ENCODE measurements around the gene TTLL7. TPM values are rescaled to one million over a fixed set of nuclear protein-coding genes. Genes with fewer than 3 reads are reported as not detected.
"Not testable (repeated sequence)": the region's sequence is repeated elsewhere in the genome, so short reads cannot be mapped to it uniquely, and the experiment has no call there.

The TTLL7 gene
- total RNA-seq, 1 donor from 2014 or later: 11.5 TPM

DNA sequence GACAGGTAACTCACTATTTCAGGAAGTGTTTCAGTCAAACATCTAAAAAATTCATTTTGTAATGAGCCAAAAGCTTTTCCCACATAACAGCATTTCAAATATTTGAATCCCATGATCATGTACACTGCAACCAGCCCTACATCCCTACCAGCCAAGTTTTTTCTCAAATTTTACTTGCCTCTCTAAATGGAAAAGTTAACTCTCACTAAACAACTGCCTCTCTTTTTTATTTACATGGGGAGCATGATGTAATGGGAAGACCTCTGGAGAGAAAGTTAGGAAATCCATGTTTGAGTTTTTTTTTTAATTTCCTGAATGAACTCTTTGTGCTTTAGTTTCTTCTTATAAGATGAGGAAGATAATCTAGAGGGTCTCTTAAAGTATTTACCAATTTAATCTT lies 70.5 kb downstream of the TTLL7 start:
- DNase-seq: no peak

GRCh38 chr1:83927701-83928100 lies 71.2 kb downstream of the TTLL7 start:
- no peak for DNase-seq

- DNase-seq: no peak
Observed at GRCh38 chr1:83927061-83927460, 71.9 kb downstream of the TTLL7 start.

GRCh38 chr1:83923553-83923952 lies 75.4 kb downstream of the TTLL7 start:
- DNase-seq: no peak

DNA sequence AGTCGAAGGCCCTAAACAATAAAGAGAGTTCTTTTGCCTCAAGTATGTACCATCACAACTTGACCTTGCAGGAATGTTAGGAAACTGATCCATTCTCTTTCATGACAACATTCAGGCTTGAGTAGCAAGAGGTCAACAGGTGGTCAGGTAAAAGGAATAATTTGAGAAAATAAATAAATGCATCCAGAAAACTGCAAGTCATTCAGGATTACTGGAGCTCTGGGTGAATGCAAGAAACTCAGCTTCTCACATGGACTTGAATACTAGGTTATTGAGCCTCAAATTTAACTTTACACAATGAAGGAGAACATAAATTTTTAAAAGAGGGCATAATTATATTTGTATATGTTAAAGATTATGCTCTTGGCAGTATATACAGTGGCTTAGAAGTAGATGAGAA lies 76.5 kb downstream of the TTLL7 start:
- no peak for DNase-seq

GRCh38 chr1:83920320-83920719 lies 78.6 kb downstream of the TTLL7 start:
- no peak for DNase-seq

DNA sequence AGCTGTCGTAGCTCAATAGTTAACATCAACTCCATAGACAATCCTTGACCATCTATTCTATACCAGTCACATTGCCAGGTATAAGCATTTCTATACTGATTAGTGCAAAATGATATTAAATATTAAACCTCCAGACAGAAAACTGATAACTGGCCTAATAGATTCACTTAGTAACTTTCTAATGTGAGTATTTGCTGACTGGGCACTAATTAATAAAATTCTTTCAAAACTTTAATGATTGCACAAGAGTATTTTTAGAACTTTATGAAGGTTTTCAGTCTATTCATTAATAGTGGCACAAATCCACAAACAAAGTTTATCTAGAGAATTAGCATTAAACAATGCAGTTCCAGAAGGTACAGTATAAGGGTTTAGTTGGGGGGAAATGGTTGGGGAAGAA lies 79.1 kb downstream of the TTLL7 start:
- DNase-seq: no peak

DNA sequence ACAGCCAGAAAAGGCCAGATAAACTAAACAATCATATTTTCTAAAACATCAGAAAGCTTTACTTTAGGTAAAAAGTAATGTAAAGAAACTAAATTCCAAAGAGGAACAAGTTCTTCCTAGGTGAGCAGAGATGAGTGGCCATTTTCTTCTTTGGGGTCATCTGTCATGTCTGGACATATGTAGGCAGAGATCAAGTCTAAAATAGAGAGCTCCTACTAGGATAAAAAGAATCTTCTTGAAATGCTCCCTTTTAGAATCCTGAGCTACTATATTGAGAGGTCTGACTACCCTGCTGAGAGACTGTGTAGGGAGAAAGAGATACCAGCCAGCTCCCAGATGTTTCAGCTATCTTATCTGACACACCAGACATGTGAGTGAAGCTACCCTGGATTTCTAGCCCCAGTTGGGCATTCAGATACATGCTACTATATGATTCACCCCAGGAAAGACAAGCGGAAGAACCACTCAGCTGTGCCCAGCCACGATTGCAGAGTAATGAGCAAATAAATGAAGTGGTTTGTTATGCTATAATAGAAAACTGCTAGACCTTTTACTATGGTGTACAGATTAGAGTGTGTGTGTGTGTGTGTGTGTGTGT lies 80.1 kb downstream of the TTLL7 start:
- DNase-seq: no peak

GRCh38 chr1:83917959-83918358 lies 81.0 kb downstream of the TTLL7 start:
- no peak for DNase-seq

DNA sequence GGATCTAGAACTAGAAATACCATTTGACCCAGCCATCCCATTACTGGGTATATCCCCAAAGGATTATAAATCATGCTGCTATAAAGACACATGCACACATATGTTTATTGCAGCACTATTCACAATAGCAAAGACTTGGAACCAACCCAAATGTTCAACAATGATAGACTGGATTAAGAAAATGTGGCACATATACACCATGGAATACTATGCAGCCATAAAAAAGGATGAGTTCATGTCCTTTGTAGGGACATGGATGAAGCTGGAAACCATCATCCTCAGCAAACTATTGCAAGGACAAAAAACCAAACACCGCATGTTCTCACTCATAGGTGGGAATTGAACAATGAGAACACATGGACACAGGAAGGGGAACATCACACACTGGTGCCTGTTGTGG lies 82.8 kb downstream of the TTLL7 start:
- not testable (repeated sequence) for DNase-seq

DNA sequence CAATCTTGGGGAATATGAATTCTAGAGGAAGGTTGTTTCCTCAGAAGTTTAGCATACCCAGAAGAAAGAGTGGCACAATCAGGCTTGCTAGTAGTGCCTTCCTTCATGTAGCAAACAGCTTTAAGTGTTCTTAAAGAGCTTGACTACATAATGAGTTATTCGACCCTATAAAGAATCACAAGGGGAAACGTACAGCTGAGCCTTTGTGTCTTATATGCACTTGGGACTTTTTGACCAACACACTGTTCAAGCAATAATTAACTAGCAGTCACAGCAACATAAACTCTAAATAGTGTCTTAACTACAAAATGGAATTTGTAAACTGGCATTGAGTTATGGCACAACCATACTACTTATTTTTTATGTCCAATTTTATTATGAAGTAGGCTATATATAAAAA lies 86.1 kb downstream of the TTLL7 start:
- DNase-seq: no peak

DNA sequence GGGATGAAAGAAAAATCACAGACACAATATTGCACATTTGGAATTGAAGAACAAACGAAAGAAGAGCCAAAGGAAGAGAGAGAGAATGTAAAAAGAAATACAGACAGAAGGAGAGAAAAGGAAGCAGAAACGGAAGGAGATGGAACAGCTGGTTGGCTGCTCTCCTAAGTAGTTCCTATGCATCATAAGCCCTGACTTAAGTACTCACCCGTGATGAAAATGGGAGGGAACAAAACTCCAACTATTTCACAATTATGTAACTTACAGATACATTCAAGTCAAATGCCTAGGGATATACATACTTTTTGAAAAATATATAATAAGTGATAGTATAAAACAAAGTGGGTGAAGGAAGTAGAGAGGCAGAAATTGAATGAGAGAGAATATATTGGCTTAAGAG lies 88.5 kb downstream of the TTLL7 start:
- no peak for DNase-seq

DNA sequence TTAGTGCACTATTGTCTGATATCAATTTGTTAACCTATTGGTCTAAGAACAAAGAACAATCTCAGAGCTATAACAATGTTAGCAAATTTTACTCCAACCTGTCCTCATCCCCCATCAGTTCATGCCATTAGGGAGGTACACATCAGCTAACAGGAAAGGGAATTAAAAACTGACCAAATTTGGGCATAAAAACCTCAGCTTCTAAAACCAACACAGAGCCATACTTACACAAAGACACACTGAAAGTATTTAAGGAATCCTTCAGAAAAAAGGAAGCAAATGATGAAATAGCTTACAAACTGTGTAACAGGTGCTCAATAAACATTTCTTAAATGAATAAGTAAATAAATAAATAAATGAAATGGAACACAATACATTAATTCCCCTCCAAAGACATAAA lies 89.2 kb downstream of the TTLL7 start:
- DNase-seq: no peak

DNA sequence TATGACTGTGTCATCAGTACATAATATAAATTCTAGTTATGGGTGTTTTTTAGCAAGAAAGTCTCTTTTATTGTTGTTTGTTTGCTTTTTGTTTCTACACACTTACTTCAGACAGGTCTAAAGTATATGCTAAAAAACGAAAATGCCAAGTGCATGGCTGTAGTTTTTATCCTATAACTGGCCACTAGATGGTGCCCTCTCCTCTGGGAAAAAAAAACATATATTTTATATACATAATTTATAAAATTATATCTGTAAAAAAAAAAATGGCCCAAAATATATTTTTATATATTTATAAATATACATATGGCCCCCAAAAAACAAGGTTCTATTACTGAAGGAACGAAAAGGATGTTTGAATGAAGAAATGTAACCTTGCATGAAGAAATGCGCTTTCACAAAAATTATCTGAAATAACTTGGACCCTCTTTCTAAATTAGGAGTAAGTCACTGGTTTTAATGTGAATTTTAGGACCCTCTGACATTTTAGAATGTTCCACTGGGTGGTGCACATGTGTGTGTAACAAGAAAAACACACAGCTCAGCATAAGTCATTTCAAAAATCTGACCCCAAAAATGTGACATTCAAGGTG lies 93.5 kb downstream of the TTLL7 start:
- DNase-seq: peak; percentile 7

GRCh38 chr1:83901547-83902155 lies 97.3 kb downstream of the TTLL7 start:
- DNase-seq: no peak

- no peak for DNase-seq
Observed at GRCh38 chr1:83900524-83900923, 98.4 kb downstream of the TTLL7 start.

- no peak for DNase-seq
Observed at GRCh38 chr1:83897516-83897915, 101.4 kb downstream of the TTLL7 start.

DNA sequence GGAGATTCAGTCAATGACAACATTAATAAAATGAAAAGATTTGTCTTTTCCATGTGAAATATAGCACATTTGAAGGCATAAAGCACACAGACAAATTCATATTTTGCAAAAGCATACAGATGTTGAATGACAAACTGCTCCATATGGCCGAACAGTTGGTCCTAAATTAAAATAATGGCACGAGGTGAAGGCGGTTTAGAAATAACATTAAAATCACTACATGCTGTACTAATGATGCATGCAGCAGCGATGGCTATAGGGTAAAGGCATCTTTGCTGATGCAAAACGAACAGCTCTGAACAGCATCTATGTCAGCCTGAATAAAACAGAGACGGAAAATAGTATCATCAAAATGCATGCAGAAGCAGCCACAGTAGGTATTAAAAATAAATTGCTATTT lies 102.6 kb downstream of the TTLL7 start:
- DNase-seq: no peak

DNA sequence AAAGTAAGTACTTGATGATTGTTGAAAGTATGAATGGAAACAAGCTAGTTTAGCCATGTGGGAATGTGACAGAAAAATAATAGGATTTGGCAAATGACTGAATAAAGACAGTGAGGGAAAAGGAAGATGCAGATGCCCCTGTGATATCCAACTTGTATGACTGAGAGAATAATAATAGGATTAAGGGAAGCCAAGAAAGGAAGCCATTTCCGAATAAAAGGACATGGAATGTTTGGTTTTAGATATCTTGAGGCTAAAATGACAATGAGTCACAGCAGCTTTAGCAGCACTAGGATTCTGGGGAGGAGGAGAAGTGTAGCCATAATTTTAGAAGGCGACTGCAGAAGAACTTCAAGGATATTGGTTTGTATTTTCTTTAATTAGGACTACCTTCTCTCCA lies 109.2 kb downstream of the TTLL7 start:
- DNase-seq: no peak

GRCh38 chr1:83887483-83887882 lies 111.4 kb downstream of the TTLL7 start:
- no peak for DNase-seq

DNA sequence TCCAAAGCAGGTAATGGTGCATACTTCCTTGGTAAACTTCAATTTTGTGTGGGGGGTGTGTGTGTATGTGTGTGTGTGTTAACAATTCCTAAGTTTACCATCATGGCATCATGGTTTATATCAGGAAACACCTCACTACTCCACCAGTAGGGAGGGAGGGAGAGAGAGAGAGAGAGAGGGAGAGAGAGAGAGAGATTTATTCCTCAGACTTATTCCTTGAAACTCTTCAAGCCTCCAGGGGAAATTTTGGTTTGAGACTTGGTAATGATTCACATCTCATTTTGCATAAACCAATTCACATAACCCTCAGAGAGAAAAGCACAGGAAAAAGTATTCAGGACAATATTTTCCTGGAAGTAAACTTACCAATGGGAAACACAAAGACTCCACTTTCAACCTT lies 115.0 kb downstream of the TTLL7 start:
- DNase-seq: no peak

GRCh38 chr1:83882906-83883305 lies 116.0 kb downstream of the TTLL7 start:
- DNase-seq: peak; percentile 24

DNA sequence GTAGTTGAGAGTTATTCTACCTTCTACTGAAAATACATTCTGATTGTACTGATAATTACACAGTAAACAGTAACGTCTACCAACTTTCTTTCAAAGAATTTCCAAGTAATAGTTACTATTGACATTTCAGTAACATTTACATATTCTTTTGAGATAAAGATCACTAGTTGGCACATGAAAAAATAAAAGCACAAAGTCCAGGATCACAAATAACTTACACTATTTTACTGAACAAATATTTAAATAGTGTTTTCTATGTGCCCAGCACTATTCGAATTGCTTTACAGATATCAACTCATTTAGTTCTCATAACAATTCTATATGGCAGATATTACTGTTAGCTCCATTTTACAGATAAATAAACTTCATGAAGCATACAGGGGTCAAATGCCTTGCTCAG lies 126.4 kb downstream of the TTLL7 start:
- no peak for DNase-seq

- no peak for DNase-seq
Observed at GRCh38 chr1:83864991-83865390, 133.9 kb downstream of the TTLL7 start.

All from skin of body (tissue), 2 donors.